Measurements from ENCODE around the gene RFXANK.
"Not testable (repeated sequence)": the region's sequence is repeated elsewhere in the genome, so short reads cannot be mapped to it uniquely, and the experiment has no call there.

RFXANK gene

GRCh38 chr19:19170053-19170872 is 21.8 kb upstream of the RFXANK start, which contains the start of gene MEF2B:
TSS of gene MEF2B (minus strand) at chr19:19170263. CDS start at chr19:19150735, 19,528 bp downstream.
- peak; percentile 71 for DNase-seq

- DNase-seq, result no peak
These were observed 21.0 kb upstream of the RFXANK start for GRCh38 chr19:19170873-19171672.

DNA sequence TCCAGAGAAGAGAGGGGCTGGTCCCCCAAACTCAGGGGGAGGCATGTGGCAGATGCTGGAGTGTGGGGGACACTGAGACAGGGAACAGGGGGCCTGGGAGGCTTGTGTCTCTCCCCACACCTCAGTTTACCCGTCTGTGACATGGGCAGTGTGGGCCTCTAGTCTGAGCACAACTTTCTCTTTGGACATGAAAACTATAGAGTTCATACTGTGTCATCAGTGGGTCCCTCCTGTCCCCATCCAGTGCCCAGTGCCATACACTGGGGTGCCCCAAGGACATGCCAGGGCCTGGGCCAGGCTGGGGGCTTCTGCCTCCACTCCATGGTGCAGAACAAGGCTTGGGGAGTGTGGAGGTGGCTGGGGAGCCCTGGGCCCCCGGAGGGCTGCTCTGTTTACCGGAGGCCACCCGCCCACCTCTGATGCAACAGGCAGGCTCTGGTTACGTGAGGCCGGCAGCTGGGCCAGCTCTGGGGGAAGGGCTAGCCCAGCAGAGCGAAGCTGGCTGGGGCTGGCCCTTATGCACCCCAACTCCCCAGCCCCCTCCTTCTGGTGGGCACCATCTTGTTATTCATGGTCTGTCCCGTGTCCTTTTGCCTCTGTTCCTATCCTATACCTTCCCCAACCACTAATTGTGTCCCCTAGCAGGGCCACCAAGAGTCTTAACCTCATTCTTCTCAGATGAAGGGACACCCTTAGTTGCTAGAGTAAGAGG is 20.1 kb upstream of the RFXANK start:
- DNase-seq, result no peak

DNA sequence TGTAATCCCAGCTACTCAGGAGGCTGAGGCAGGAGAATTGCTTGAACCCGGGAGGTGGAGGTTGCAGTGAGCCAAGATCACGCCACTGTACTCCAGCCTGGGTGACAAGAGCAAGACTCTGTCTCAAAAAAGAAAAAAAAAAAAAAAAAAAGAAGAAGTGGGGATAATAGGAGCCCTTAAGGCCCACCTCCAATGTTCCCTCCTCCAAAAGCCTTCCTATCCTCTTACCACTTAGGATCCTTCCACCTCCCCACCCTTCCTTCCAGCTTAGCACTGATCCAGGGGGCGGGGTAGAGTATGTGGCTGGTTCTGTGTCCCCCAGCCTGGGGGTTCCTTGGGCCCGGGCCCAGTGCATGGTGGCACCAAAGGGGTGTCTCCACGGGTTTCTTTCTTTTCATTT is 18.8 kb upstream of the RFXANK start:
- not testable (repeated sequence) for DNase-seq

GRCh38 chr19:19176950-19177349 is 15.1 kb upstream of the RFXANK start:
- DNase-seq, result no peak

DNA sequence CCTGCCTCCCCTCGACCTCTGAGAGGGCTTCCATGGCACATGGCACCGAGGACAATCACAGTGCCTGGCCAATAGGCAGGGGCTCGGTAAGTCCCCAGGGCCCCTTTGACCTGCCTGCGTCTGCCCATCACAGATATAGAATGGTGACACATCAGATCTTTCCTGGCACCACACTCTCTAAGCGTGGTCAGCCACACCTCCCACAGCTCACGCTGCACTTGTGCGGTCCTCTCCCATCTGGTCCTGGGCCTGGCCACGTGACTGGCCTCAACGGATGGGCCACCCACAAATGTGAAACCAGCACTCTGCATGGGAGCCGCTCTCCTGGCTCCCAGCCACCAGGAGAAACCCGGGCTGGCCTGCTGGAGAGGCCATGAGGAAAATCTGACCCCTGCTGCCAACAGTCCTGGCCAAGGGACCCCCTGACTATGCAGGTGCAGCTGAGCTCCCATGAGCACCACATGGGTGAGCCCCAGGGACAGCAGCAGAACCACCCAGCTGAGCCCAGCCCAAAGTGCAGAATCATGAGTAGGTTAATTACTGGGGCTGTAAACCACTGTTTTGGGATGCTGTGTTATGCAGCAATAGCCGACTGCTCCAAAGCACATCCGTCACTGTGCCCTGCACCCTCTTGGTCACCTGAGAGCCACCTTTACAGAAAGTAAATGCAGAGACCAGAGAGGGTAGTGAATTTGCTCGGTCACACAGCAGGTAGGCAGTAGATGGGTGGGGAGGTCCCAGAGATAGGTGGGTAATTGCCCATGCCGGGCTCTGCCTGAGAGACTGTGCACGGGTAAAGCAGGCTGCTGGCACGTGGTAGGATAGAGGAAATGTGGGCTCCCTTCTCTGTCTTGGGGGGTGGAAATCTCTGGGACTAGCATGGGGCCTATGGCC is 12.3 kb upstream of the RFXANK start:
- DNase-seq, result no peak

DNA sequence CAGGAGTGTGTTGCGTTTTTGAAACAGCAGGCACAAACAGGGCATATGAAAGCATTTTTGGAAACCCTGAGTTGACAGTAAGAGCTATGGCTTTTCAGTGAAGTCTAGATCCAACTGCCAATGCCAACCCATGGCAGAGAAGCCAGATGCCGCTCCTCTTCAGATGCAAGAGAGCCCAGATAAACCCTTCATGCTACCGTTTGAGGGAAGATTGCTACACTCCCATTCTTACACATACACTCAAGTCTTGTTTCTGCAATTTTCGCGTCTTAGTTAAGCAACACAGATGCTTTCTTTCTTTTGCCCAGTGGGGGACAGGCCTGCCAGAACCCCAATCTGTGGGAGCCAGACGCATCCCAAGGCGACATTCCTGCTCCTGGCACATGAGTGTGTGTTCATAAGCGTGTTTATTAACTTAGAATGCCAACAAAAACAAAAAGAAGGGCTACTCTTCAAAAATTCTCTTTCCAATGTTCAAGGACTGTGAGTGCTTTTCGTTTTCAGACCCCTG is 10.5 kb upstream of the RFXANK start:
- DNase-seq, result no peak

- peak; percentile 52 for DNase-seq
These were observed 6.0 kb upstream of the RFXANK start for GRCh38 chr19:19185853-19186740.

DNA sequence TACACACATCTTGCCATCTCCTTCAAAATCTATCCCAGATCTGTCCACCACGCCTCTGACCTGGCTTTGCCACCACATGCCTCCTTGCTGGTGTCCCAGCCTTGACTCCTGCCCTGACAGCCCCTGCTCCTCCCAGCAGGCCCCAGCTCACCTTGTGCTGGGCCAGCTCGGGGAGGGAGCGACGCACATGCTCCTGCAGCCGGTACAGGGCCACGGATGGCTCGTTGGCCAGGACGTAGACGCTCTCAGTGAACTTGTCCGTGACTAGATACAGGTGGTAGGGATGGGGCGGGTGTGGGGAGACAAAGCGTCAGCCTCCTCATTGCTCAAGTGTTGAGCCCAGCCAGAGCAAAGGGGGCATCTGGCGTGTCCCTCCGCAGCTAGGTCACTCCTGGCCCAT is 5.3 kb upstream of the RFXANK start:
- DNase-seq, result no peak

DNA sequence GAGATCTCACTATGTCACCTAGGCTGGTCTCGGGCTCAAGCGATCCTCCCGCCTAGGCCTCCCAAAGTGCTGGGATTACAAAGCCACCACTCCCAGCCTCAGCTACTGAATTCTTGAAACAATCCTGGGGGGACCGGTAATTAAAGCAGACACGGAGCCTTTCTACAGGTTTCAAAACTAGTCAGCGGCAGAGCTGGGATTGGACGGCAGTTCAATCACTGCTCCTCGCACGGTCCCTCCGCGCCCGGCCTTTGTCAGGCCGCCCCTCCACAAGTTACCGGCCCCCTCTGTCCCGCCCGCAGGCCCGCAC is 335 bp upstream of the RFXANK start:
- DNase-seq, result no peak

- DNase-seq, result no peak
These were observed 909 bp downstream of the RFXANK start for GRCh38 chr19:19192910-19193423.

- DNase-seq, result no peak
These were observed 1.9 kb downstream of the RFXANK start for GRCh38 chr19:19193926-19194325.

GRCh38 chr19:19201697-19202630 is 9.9 kb downstream of the RFXANK start:
- DNase-seq, result no peak

DNA sequence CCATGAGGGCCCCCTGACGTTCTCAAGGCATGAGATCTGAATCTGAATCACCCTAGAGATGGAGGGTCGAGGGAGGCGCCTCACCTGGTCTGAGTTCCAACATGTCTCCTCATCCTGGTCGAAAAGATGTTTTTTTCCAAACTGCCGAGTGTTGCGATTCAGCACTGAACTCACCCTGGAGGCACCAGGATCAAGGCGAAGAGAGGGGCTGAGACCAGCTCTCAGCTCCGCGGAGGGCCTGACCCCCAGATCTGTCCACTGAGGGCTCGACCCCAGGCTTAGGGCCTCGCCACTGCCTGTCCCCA is 10.6 kb downstream of the RFXANK start:
- no peak for DNase-seq

GRCh38 chr19:19203012-19203856 is 11.2 kb downstream of the RFXANK start, which contains the start of gene NR2C2AP:
TSS of gene NR2C2AP (minus strand) at chr19:19203414. CDS start at chr19:19203060, 354 bp downstream.
- peak; percentile 85 for DNase-seq

- DNase-seq, result no peak
These were observed 12.1 kb downstream of the RFXANK start for GRCh38 chr19:19204181-19204580.

GRCh38 chr19:19205416-19206410 is 13.7 kb downstream of the RFXANK start:
- no peak for DNase-seq

Data from effector CD8-positive, alpha-beta T cell (primary cell).